ENCODE measurements around the gene MAST4. TPM values are rescaled to one million over a fixed set of nuclear protein-coding genes. Genes with fewer than 3 reads are reported as not detected.
"Not testable (repeated sequence)": the region's sequence is repeated elsewhere in the genome, so short reads cannot be mapped to it uniquely, and the experiment has no call there.

Gene MAST4
- total RNA-seq, 1 donor from 2014 or later = 55.2 TPM

- intact Hi-C loops (cut with DNase I) = no loop called here
- Histone ChIP-seq H3K27me3 (no peaks in the 10 kb centered on the region), H3K4me3 (no peak overlapping the region), H3K9me3 (no peaks in the 10 kb centered on the region), H3K4me1 (no peaks in the 10 kb centered on the region), H3K27ac (no peak overlapping the region), H3K36me3 (no peaks in the 10 kb centered on the region)
- no peak for TF ChIP-seq CTCF (IDR thresholded peaks at IDR 0.05)
- no peak for DNase-seq (ENCODE audit: low spot score in 2 of 2)
Measured at GRCh38 chr5:66743344-66743743, 147.2 kb downstream of the MAST4 start.

- Histone ChIP-seq H3K4me3 (no peak overlapping the region), H3K27ac (no peak overlapping the region)
- TF ChIP-seq CTCF (IDR thresholded peaks at IDR 0.05) = no peak
Measured at GRCh38 chr5:66744040-66744439, 147.8 kb downstream of the MAST4 start.

GRCh38 chr5:66745297-66745696 lies 149.1 kb downstream of the MAST4 start:
- TF ChIP-seq CTCF (IDR thresholded peaks at IDR 0.05) = no peak
- Histone ChIP-seq H3K4me3 (no peak overlapping the region), H3K4me1 (no peaks in the 10 kb centered on the region), H3K36me3 (no peaks in the 10 kb centered on the region), H3K27ac (no peak overlapping the region), H3K27me3 (no peaks in the 10 kb centered on the region), H3K9me3 (no peaks in the 10 kb centered on the region)
- DNase-seq (ENCODE audit: low spot score in 2 of 2) = no peak
- intact Hi-C loops (cut with DNase I) = no loop called here

More at GRCh38 chr5:66744040-66744439, 147.8 kb downstream of the MAST4 start:
- DNase-seq (ENCODE audit: low spot score in 2 of 2) = no peak
- no peaks in the 10 kb centered on the region for H3K9me3 ChIP-seq
- H3K4me1 ChIP-seq = no peaks in the 10 kb centered on the region
- intact Hi-C loops (cut with DNase I) = no loop called here
- no peaks in the 10 kb centered on the region for H3K27me3 ChIP-seq
- H3K36me3 ChIP-seq = no peaks in the 10 kb centered on the region

- no peak for DNase-seq (ENCODE audit: low spot score in 2 of 2)
- Histone ChIP-seq H3K36me3 (no peaks in the 10 kb centered on the region), H3K27ac (no peak overlapping the region), H3K9me3 (no peaks in the 10 kb centered on the region), H3K27me3 (no peaks in the 10 kb centered on the region), H3K4me1 (no peaks in the 10 kb centered on the region), H3K4me3 (no peak overlapping the region)
- no peak for TF ChIP-seq CTCF (IDR thresholded peaks at IDR 0.05)
- intact Hi-C loops (cut with DNase I) = no loop called here
Measured at GRCh38 chr5:66747607-66748006, 151.4 kb downstream of the MAST4 start.

- H3K9me3 ChIP-seq; H3K27me3 ChIP-seq; DNase-seq (ENCODE audit: low spot score in 2 of 2); H3K4me1 ChIP-seq; intact Hi-C loops (cut with DNase I); H3K27ac ChIP-seq; H3K4me3 ChIP-seq; H3K36me3 ChIP-seq: not testable (repeated sequence)
Measured at GRCh38 chr5:66752668-66753067, 156.5 kb downstream of the MAST4 start.

- peak in 1 of 3 experiments; percentile 42 for TF ChIP-seq CTCF (IDR thresholded peaks at IDR 0.05)
- Histone ChIP-seq H3K27me3 (no peaks in the 10 kb centered on the region), H3K27ac (no peak overlapping the region), H3K4me3 (no peak overlapping the region), H3K36me3 (no peaks in the 10 kb centered on the region), H3K4me1 (peaks cover 0 to 2% of the 10 kb centered on the region in 2 donors), H3K9me3 (no peaks in the 10 kb centered on the region)
- DNase-seq (ENCODE audit: low spot score in 2 of 2) = no peak
- intact Hi-C loops (cut with DNase I) = loop anchor here (2.0 kb wide), 1 partner anchor 451 kb away; no protein-coding TSS in a partner anchor
Measured at GRCh38 chr5:66757219-66757833, 161.1 kb downstream of the MAST4 start.
